ENCODE data around the gene ING4.

The ING4 gene

DNA sequence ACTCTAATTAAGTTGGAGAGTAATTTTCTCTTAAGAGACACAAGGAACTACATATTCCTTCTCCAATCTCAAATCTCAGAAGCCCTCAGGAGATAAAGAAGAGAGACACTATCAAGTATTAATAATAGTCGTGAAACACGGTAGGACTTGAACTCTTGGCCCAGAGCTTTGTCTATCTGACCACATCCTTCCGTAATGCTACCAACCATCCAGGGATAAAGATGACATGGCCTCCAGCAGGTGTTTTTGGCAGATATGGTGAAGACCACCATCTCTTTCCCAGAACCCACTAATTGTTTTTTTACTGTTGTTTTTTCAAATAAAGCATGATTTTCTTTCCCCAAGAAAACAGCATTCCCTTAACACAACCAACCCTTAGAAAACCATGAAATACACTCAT lies 22.9 kb upstream of the ING4 start:
- FAIRE-seq, result no peak

DNA sequence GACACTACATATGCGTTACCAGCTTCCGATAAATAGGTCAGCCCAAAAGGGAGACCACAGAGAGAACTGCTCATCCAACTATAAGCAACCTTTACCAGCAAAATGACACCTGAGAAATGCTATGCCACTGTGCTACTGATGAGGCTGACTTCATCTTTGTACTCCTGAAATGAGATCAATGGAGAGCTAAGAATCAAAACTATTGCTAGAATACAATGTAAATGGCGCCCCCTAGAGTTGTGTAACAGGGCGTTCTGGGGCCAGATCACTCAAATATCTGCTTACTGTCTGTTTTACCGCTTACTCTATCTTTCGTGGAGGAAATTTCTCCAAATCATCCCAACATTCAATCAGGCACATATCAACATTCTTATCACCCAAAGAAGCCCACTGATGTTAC lies 21.7 kb upstream of the ING4 start:
- FAIRE-seq, result no peak

DNA sequence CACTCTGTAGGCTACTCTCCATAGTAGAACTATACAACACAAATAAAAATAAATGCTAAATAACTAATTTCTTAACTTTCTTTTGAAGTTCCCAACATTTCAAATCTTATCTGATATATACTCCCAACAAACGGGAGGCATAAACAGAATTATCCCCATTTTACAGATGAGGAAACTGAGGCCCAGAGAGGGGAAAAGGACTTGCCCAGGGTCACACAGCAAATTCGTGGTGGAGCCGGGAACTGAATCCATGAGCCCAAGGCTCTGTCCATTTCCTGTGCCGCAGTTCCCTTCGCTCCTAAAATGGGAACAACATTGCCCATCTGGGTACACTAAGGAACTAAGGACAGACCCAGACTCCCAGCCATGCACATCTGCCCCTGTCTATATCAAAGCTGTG lies 14.0 kb upstream of the ING4 start:
- no peak for FAIRE-seq

DNA sequence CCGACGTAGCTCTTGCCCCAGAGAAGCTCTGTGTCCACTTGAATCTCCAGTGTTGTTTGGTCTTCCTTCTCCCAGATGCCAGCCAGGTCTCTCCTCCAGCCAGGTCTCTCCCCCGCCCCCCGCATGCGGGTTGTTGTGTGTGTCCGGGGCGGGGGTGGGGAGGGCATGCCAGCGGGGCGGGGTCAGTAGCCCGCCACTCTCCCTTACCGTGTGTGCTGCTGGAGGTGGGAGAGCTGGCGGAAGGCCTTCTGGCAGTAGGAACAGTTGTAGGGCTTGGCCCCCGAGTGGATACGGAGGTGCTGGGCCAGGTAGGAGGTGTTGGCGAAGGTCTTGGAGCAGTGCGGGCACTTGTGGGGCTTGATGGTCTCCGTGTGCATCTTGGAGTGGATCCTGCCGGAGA lies 9.2 kb upstream of the ING4 start:
- no peak for FAIRE-seq

DNA sequence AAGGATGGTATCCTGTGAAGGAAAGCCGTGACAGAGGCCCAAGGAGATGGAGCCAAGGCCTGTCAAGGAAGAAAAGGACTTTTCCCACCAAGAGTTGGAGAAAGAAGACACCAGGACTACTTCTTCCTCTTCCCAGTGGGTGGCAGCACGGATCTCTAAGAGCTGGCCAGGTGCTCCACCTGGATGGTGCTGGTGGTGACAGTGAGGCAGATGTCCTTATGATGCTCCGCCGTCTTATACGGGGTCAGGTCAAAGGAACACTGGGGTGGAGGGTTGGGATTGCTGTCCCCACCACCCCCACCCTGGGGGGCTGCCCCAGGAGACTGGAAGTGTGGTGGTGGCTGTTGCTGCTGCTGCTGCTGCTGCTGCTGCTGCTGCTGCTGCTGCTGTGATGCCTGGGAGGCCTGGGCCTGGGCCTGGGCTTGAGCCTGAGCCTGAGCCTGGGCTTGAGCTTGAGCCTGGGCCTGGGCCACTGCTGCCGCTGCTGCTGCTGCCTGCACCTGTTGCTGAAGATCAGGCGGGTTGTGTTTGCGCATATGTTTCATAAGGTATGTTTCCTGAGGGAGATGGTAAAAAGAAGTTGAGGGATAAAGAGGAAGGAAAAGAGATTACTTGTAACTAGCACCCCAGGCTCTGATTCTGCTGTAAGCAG lies 4.8 kb upstream of the ING4 start:
- no peak for FAIRE-seq

DNA sequence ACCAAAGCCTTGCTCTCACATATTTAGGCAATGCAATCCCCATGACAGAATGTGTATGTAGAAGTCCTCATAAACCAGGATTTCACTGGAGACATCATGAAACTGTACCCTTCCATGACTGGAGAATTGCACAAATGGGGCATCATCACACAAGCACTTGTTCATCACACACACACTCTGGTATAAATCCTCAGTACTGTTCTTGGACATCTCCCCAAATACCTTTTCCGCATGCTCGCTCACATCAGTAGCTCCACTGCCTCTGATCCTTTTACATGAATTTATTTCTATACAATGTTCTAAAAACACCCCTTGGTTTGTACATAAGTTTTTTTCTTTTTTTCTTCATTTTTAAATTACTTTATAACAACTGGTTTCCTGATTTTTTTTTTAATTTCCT lies 3.3 kb upstream of the ING4 start:
- FAIRE-seq, result no peak

DNA sequence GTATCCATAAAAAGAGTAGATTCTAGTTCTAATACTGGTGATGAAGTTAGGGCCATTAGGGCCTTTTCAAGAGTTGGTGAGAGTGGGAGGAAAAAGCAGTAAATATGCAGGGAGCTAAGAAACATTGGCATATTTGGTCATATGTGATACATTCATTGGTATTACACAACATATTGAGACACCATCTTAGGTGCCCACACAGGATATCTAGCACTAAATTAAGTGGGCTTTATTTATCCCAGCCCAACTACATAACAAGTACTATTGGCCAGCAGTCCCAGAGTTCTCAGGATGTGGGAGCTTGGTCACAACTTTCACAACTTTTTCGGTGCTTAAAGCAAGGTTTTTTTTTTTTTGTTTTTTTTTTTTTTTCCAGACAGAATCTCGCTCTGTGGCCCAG lies 2.0 kb upstream of the ING4 start:
- FAIRE-seq, result no peak

DNA sequence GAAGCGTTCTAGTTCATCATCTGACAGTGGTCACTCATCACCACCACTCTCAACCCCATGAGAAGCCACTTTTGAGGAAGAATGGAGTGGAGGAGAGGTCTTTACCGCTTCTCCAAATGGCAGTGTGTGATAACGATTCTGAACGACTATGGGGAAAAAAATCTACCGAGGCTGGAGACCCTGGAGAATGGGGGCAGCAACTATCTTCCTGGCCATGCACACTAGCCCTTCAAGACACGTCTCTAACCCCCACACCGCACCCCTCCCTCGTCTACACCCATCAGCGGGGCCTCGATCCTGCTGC lies 365 bp downstream of the ING4 start:
- FAIRE-seq, result no peak

DNA sequence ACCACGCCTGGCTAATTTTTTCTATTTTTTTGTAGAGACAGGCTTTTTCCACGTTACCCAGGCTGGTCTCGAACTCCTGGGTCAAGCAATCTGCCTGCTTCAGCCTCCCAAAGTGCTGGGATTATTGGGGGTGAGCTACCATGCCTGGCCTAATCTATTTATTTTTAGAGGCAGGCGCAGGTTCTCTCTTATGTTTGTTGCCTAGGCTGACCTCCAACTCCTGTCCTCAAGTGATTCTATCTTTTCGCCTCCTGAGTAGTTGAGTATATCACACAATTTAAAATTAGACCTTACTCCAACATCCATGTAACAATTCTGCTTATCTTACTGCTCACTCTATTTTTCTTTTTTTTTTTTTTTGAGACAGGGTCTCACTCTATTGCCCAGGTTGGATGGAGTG lies 8.9 kb downstream of the ING4 start:
- no peak for FAIRE-seq

DNA sequence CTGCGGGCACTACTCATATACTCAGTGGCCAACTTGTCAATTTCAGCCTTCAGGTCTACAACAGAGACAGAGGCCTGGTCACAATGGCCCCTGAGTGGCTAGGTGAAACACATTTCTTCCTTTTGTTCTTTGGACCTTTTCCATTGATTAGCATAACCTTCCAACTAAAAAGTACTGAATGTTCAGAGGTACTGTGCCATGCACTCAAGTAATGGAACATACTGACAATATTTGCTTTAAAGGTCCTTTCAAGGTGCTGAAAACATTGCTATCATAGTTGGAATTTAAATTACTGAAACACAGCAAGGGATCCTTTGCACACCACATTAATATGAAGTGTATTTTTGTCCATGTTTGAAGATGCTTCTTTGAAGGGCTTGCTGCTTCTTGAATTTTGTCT lies 9.6 kb downstream of the ING4 start:
- FAIRE-seq, result no peak

DNA sequence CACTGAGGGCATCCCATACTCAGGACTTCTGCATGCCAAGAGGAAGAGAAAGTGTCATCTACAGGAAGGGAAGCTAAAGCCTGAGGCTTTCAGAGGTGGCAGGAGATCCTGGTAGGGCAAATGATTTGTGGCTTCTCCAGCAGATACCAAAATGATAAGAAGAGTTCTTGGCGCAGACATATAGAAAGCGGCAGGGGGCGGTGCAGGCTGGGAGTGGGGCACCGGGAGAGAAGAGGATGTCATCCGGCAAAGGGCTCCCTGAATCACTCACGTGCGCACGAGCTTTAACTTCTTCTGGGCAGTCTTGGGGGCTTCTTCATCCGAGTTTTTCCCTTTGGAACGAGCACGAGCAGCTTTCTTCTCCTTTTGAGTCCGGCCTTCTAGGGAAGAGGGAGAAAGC lies 10.5 kb downstream of the ING4 start:
- FAIRE-seq, result no peak

DNA sequence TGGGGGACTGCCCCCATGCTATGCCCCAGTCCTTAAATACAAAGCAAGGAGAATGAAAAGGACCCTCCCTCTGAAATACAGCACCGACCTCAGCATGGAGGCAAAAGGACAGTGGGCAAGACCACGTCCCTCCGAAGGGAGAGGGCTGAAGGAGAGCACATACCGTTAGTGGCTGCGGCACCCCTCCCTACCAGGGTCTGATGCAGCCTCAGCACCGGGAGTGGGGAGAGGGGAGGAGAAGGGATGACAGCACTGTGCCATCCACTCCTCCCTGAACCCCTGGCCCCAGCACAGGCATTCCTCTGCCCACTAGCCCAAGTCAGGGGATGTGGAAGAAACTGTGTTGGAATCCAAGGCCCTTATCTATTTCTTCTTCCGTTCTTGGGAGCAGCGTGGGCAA lies 12.1 kb downstream of the ING4 start:
- no peak for FAIRE-seq

DNA sequence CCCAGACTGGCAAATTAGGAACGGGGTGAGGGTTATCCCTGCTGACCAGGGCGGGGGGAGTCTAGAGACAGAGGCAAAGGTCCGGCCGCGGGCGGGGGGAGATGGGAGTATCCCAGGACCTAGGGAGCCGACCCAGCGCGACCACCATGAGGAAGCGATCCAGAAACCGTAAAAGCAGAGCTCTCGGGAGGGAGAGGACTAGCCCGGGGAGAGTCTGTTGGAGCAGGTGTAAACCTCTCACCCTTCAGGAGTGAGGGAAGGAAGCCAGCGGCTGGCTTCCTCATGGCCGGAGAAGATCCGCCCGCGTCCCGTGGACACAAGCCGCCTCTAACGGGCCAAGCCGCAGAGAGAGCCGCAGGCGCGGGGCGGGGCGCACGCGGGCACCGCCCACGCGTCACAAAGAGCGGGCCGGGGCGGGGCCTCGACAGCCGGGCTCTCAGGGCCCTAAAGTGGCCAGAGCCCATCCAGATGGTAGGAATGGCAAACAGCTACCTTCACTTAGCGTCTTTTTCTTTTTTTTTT lies 15.8 kb downstream of the ING4 start, which contains the start of gene ACRBP:
Gene ACRBP, minus strand, starts transcription at position 350 of the 522 bp plus-strand sequence. Its CDS starts 66 bp downstream, at position 284.
- FAIRE-seq, result no peak

DNA sequence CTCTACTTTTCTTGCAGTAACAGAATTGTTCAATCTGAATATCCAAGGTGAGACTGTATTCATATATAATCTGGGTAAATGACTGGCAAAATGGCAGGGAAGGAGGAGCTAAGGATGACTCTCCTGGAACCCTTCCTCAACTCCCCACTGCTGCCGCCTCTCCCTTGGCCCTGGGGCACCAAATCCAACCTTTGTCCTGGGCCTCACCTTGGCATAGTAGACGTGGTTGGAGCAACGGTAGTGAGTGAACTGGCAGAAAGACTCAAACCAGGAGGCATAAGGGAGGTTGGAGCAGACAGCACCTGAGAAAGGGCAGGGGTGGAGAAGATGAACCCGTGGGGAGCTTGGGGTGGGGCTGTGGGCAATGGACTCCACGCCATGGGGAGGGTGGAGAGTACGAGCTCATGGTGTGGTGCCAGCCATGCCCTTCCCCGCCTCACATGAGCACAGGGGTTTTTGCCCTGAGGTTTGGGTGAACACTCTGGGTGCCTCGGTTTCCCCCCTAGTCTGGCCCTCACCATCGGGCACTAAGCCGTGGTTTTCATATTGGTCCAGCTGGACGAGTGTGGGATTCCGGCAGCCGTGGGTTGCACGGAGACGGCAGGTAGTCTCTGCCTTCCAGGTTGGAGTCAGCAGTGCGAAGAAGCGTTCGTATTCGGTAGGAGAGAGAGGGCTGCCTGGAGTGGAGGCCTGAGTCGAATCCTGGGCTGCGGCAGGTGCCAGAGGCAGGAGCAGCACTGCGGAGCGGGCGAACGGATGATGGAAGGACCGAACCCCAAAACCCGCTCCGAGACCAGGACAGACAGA lies 16.4 kb downstream of the ING4 start:
- no peak for FAIRE-seq

DNA sequence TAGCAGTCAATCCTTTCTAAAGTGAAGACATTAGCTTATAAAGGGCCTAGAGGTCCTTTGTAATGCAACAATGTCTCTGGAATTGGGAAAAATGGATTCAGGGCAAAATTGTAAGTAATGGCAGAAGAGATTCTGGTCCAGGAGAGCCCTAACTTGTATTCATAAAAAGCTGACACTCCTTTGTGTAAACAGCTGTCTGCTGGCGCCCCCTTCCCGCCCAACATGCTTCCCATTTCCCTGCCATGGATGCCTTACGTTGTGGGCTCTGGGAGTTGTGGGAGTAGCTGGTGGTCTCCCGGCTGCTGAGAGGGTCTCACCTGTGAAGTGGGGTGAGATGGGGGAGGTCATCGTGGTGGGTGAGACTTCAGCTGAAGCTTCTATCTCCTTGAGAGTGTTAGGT lies 18.0 kb downstream of the ING4 start:
- no peak for FAIRE-seq

DNA sequence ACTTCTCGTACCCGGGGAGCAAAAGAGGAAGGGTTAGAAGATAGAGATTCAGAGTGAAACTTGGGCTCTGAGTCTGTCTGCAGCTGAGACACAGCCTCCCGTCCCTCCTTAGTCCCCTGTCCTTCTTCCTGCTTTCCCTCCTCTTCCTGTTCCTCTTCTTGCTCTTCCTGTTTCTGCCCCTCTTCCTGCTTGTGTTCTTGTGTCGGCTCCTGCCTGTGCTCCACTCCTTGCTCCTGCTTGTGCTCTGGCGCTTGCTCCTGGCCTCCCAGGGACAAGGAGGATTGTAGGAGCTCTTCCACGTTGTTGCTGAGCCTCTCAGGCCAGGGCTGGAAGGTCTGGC lies 18.7 kb downstream of the ING4 start:
- no peak for FAIRE-seq

DNA sequence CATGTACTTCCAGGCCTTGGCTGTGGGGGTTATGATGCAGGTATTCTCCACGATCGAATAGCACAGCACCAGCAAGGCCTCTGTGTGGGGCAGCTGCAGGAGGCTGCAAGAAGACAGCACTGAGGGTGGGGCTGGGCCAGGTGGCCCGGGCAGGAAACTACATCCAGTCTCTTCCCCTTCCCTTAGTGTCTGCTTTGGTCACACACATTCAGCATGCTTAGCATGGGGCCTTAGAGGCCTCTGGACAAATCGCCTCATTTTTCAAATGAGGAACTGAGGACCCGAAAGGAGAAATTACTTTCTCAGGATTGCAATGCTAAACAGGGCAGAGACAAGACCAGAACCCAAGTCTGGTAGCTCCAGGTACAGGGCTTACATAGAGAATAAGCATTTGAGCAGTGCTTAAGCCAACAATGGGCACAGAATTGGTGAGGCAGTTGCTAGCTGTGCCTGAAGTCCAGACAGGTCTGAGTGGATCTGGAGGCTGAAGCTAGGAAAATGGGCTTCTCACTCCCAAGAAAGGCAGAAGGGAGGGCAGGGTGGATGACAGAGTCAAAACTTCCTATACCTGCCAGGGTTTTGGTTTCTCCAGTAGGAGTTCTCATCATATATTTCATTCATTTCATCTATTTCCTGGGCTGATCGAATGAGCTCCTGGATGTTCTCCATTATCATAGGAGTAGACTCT lies 19.2 kb downstream of the ING4 start:
- FAIRE-seq, result no peak

DNA sequence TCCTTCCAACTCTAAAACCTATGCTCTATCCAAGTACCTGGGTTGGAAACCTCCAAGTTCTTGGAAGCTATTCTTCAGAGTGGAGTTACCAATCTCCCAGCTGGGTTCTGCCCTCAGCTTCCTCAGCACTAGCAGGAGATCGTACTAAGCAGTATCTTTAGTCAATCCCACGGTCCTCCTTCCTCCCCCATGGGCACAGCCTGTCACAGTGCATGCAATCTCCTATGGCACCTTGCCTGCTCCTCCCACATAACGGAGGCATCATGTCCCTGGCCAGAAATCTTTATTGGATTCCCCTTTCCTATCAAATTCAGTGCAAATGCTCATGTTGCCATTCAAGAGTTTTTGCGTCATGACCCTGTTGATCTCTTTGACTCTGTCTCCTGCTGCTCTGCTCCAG lies 21.8 kb downstream of the ING4 start:
- no peak for FAIRE-seq

DNA sequence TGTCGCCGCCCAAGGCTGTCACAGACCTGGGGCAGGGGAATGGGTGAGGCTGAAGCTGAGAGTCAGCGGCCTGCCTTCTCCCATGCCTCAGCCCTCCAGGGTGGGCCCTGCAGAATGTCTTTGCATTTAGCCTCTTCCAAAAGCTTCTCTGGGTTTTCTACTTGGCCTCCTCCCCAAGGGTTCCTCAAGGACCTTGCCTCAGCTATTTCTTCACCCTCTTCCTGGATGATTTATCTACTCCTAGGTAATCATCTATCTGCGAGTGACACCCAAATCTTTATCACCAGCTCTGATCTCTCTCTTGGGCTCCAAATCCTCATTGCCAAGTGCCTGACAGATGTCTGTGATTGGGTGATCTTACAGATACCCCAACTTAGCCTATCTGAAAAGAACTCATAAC lies 22.4 kb downstream of the ING4 start:
- no peak for FAIRE-seq

DNA sequence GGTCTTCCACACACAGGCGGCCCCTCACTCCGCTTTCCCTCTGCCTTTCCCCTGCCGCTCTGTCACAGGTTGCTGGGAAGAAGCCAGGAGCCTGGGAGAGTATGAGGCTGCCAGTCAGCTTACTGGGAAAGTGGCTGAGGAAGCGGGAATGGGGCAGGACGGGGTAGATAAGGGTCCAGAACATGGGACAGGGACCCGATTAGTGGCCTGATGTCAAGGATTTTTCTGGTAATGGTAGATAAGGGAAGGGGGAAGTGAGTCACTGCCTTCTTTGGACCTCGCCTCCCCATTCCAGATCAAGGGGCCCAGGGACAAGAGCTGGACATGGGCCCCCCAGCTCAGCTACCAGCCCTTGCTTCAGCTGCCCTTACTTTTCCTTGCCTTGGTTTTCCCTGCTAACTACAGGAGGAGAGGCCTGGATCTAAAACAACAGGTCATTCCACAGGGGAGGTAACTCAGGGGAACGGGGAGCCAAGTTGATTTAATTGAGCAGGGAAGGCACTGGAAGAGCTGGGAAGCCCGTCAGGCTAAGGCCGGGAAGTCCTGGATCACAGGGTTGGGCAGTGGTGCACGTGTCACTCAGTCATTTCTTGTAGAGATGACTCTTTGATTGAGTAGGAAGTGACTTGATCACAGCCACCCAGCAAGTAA lies 23.6 kb downstream of the ING4 start:
- no peak for FAIRE-seq

DNA sequence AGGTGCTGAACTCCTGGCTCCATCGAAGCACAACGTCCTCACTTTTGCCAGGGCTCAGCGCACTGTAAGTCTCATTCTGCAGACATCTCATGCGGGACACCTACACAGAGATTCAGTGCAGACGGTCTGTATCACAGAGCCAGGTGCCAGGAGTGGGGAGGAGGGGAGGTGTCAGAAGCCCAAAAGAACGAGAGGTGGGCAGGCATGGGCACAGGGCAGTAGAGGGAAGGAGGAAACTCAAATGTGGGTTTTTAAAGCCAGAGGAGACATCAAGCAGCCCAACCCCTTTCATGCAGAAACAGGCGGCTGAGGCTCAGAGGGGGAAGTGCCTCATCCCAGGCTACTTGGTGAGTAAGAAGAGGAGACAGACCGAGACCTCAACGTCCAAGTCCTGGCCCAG lies 24.6 kb downstream of the ING4 start:
- FAIRE-seq, result no peak

DNA sequence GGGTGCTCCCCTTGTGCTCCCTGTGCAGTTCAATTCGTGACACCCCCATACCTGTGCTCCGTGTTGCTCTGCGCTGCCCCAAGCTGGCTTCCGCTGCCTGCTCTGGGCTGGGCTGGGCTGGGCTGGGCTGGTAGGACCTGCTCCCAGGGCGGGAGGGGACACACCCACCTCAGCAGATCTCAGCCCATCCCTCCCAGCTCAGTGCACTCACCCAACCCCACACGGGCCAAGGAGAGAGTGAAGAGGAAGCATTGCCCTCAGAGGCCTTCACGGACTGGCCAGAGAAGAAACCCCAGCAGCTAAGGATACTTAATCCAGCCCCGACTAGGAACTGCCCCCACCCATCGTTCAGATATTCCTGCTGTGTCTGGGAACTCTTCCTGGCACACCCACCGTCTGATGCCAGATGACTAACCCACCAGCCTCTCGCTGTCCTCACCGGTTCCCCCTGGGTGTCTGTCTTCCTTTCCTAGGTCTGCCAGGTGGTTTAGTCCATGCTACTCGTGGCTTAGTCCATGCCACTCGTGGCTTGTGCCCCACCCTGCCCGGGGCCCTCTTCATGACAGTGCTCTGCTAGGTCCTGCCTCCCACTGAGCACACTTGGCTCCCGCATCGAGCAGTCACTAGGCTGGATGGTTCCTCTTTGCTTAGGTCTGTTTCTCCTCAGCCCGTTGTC lies 26.9 kb downstream of the ING4 start, which contains the start of gene LPAR5:
Gene LPAR5, minus strand, starts transcription at position 104 of the 676 bp plus-strand sequence. CDS start 14,711 bp downstream, outside the sequence.
- FAIRE-seq, result no peak

DNA sequence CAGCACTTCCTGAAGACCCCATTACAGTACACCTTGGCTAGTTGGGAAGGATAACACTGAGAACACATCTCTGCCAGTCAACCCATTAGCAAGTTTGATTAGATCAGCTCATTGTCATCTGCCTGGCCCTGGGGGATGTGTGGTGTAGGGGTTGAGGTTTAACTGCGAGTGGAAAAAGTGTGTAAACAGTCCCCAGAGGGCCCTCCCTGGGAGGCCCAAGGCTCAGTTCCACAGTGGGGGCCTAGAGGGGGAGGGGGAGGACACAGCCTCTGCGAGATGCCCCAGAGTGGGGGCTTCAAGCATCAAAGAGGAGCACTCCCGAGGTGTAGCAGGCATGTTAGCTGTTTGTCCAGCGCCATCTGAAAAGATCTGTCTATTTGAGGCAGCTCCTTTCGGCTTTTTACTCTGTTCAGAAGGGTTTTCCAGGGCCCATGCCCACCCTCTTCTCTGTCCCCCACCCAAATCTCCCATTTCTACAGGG lies 27.5 kb downstream of the ING4 start:
- FAIRE-seq, result no peak
